Stimulated activated CD4-positive, alpha-beta T cell treated with anti-CD3 and anti-CD28 coated beads, Interleukin-2, amount 100 ng/mL, for 4 hours (primary cell): Measurements from ENCODE around the gene RAI1.

Experiments
- DNase-seq: peaks from one replicate; pipeline ENCODE4 v3.0.0-alpha.2; 2020; ENCODE audit warnings: low read depth

The RAI1 gene

GRCh38 chr17:17698371-17698770 lies 17.1 kb downstream of the RAI1 start:
- DNase-seq: no peak

- no peak for DNase-seq
Observed at GRCh38 chr17:17698869-17699351, 17.7 kb downstream of the RAI1 start.

GRCh38 chr17:17699491-17699890 lies 18.2 kb downstream of the RAI1 start:
- no peak for DNase-seq

- DNase-seq: no peak
Observed at GRCh38 chr17:17700251-17700969, 19.2 kb downstream of the RAI1 start.

- no peak for DNase-seq
Observed at GRCh38 chr17:17701112-17701511, 19.9 kb downstream of the RAI1 start.

- no peak for DNase-seq
Observed at GRCh38 chr17:17701658-17702057, 20.4 kb downstream of the RAI1 start.

- DNase-seq: no peak
Observed at GRCh38 chr17:17702449-17703139, 21.3 kb downstream of the RAI1 start.

- no peak for DNase-seq
Observed at GRCh38 chr17:17703140-17703919, 22.1 kb downstream of the RAI1 start.

GRCh38 chr17:17704931-17705330 lies 23.7 kb downstream of the RAI1 start:
- no peak for DNase-seq

- no peak for DNase-seq
Observed at GRCh38 chr17:17706140-17707060, 25.1 kb downstream of the RAI1 start.

GRCh38 chr17:17708295-17708694 lies 27.0 kb downstream of the RAI1 start:
- DNase-seq: no peak

GRCh38 chr17:17708816-17709215 lies 27.6 kb downstream of the RAI1 start:
- no peak for DNase-seq

GRCh38 chr17:17709815-17710321 lies 28.6 kb downstream of the RAI1 start:
- DNase-seq: no peak

GRCh38 chr17:17710355-17710727 lies 29.1 kb downstream of the RAI1 start:
- no peak for DNase-seq

- no peak for DNase-seq
Observed at GRCh38 chr17:17710728-17711541, 29.7 kb downstream of the RAI1 start.

- no peak for DNase-seq
Observed at GRCh38 chr17:17711641-17712162, 30.4 kb downstream of the RAI1 start.

- DNase-seq: no peak
Observed at GRCh38 chr17:17712268-17712924, 31.1 kb downstream of the RAI1 start.

GRCh38 chr17:17713839-17714238 lies 32.6 kb downstream of the RAI1 start:
- no peak for DNase-seq

GRCh38 chr17:17714261-17714866 lies 33.1 kb downstream of the RAI1 start:
- no peak for DNase-seq
